Upper lobe of right lung (tissue), 1 donor: ENCODE results near the gene ZNF135. TPM values are rescaled to one million over a fixed set of nuclear protein-coding genes. Genes with fewer than 3 reads are reported as not detected.

Experiments used
- ATAC-seq: fragments of 200-7000 bp; cut with Tn5 transposase; one replicate; pipeline ENCODE4 v1.9.1; 2020; ENCODE audit warnings: mild to moderate bottlenecking, moderate library complexity
- DNase-seq: peaks from one replicate; pipeline ENCODE4 v3.0.0-alpha.2; 2020
- H3K27ac ChIP-seq: fragments of 200-600 bp; one replicate; pipeline ENCODE4 v1.8.0; 2022
- H3K27me3 ChIP-seq: fragments of 200-600 bp; one replicate; pipeline ENCODE4 v1.8.0; 2022; ENCODE audit warnings: mild to moderate bottlenecking
- H3K36me3 ChIP-seq: fragments of 200-600 bp; one replicate; pipeline ENCODE4 v1.8.0; 2022
- H3K4me1 ChIP-seq: fragments of 200-600 bp; one replicate; pipeline ENCODE4 v1.8.0; 2022
- H3K4me3 ChIP-seq: fragments of 200-600 bp; one replicate; pipeline ENCODE4 v1.8.0; 2022; ENCODE audit warnings: mild to moderate bottlenecking
- H3K9me3 ChIP-seq: fragments of 200-600 bp; one replicate; pipeline ENCODE4 v1.8.0; 2022
- intact Hi-C: fragments of 100-400 bp; cut with DNase I; formaldehyde crosslinking; loops from one replicate; pipeline ENCODE4 v1.11.0; 2022
- total RNA-seq: library from RNA; stranded (reverse); fragmentation: NEBNext Ultra II Directional; extraction: Animal tissue kit (Norgen Biotek cat#: 25700); gene quantifications from one replicate; pipeline ENCODE4 v1.2.1, GENCODE V29; 2021
- TF ChIP-seq, protein P1 (sequence below): fragments of 200-600 bp; IDR thresholded peaks from one replicate; pipeline ENCODE4 v1.8.0; 2022; ENCODE audit warnings: antibody characterized with exemption
- donor health status: DM: no; HTN: yes; CAD: no; lungs with severe emphysema.

The ZNF135 gene
- total RNA-seq, 1 donor from 2014 or later: 4.1 TPM

DNA sequence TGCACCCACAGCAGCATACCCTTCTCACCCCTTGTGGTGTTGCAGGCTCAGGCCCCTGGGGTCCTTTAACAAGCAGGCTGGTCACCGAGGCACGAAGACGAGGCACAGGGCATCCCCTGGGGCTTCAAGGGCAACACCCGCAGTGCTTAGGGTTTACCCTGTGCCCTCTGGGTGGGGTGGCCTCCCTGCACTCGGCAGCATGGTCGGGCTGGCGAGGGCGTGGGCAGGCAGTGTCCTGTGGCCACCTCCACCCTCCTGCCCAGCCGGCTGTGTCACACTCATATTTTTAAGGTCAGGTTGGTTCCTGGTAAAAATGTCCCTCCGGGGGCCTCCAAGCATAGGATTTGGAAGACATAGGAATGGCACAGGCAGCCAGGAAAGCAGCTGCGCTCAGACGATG lies 11.4 kb upstream of the ZNF135 start:
- DNase-seq: no peak
- TF ChIP-seq, protein P1, sequence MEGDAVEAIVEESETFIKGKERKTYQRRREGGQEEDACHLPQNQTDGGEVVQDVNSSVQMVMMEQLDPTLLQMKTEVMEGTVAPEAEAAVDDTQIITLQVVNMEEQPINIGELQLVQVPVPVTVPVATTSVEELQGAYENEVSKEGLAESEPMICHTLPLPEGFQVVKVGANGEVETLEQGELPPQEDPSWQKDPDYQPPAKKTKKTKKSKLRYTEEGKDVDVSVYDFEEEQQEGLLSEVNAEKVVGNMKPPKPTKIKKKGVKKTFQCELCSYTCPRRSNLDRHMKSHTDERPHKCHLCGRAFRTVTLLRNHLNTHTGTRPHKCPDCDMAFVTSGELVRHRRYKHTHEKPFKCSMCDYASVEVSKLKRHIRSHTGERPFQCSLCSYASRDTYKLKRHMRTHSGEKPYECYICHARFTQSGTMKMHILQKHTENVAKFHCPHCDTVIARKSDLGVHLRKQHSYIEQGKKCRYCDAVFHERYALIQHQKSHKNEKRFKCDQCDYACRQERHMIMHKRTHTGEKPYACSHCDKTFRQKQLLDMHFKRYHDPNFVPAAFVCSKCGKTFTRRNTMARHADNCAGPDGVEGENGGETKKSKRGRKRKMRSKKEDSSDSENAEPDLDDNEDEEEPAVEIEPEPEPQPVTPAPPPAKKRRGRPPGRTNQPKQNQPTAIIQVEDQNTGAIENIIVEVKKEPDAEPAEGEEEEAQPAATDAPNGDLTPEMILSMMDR: no peak
- H3K9me3 ChIP-seq: peaks cover 12% of the 10 kb centered on the region

DNA sequence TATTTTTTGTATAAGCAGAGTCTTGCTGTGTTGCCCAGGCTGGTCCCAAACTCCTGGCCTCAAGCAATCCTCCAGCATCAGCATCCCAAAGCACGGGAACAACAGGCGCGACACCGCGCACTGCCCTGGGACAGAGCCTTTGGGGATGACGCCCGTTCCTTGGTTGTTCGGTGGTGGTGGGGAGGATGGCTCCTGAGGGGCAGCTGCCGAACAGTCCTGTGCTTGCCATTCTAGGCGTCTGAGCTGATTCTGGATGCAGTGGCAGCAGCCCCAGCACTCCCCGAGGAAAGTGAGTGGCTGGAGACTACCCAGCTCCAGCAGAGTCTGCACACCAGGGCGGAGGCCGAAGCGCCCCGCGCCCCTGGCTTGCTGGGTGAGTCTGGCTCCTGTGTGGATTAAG lies 6.8 kb upstream of the ZNF135 start:
- Histone ChIP-seq H3K4me1 (no peaks in the 10 kb centered on the region), H3K27me3 (no peaks in the 10 kb centered on the region), H3K27ac (no peak overlapping the region), H3K36me3 (no peaks in the 10 kb centered on the region), H3K4me3 (no peak overlapping the region), H3K9me3 (peaks cover 4% of the 10 kb centered on the region)
- ATAC-seq (no peak), DNase-seq (no peak)
- intact Hi-C loops: no loop called here
- TF ChIP-seq, protein P1: no peak

More for the DNA sequence above, 11.4 kb upstream of the ZNF135 start:
- ATAC-seq: no peak
- intact Hi-C loops: no loop called here
- H3K27ac ChIP-seq: no peak overlapping the region
- H3K4me1 ChIP-seq: no peaks in the 10 kb centered on the region
- no peaks in the 10 kb centered on the region for H3K27me3 ChIP-seq
- no peak overlapping the region for H3K4me3 ChIP-seq
- H3K36me3 ChIP-seq: no peaks in the 10 kb centered on the region

DNA sequence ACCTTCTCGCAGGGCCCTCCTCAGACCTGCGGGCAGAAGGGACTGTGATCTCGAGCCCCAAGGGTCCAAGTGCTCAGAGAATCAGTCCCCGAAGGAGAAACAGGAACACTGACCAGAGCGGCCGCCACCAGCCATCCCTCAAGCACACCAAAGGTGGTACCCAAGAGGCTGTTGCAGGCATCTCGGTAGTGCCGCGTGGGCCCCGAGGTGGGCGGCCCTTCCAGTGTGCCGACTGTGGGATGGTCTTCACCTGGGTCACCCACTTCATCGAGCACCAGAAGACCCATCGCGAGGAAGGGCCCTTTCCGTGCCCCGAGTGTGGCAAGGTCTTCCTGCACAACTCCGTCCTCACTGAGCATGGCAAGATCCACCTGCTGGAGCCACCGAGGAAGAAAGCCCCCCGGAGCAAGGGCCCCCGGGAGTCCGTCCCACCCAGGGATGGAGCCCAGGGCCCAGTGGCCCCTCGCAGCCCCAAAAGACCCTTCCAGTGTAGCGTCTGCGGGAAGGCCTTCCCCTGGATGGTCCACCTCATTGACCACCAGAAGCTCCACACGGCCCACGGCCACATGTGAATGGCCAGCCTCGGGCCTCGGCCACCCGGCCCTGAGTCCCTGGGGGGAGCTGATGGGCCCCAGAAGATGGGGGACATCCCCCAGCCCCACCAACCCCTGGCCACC lies 5.5 kb upstream of the ZNF135 start:
- ATAC-seq (no peak), DNase-seq (no peak)
- TF ChIP-seq, protein P1: no peak
- no peak overlapping the region for H3K4me3 ChIP-seq
- H3K27ac ChIP-seq: no peak overlapping the region
- intact Hi-C loops: no loop called here
- H3K9me3 ChIP-seq: peaks cover 4% of the 10 kb centered on the region
- no peaks in the 10 kb centered on the region for H3K36me3 ChIP-seq
- no peaks in the 10 kb centered on the region for H3K4me1 ChIP-seq
- no peaks in the 10 kb centered on the region for H3K27me3 ChIP-seq

DNA sequence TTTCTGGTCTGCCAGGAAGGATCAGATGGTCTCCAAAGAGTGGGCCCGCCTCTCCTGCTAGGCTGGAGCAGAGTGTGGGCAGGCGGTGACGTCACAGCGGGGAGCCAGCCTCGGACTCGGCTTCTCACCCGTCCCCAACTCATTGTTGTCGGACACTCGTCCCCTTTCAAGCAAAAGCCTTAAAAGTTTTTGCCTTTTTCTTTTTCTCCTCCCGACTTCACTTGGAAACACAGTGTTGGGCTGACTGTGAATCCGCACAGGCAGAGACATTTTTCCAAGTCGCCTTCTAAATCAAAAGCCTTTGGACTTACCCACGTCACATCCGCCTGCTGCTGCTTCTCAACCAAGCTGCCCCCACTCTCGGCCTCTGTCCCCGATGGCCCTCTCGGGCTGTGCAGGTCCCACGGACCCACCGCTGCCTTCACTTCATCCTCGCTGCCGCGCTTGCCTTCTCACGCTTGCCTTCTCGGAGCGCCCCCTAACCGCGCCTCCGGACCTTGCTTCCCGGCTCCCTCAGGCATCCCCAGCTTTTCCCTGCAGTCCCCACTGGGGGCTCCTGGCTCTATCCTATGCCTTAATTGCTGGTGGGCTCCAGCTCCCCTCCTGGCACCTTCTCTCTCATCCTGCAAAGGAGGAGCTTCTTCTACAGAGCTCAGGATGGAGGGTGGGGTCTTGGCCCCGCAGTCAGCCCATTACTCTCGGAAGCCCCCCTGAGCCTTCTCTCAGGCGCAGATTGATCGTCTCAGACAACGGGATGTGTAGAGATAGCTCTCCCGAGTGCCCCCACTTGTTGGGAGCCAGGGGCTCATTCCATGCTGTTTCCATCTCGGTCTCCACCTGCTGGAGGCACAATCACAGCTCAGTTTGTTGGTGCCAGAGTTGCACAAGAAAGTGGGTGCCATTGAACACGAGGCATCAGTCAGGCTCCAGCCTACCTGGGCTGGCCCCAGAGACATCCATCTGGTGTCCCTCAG lies 3.9 kb upstream of the ZNF135 start:
- Histone ChIP-seq H3K4me3 (peak overlapping the region; percentile 35), H3K27me3 (no peaks in the 10 kb centered on the region), H3K9me3 (no peaks in the 10 kb centered on the region), H3K36me3 (no peaks in the 10 kb centered on the region), H3K27ac (peak overlapping the region; percentile 36), H3K4me1 (no peaks in the 10 kb centered on the region)
- no peak for ATAC-seq
- no peak for DNase-seq
- TF ChIP-seq, protein P1: no peak
- intact Hi-C loops: no loop called here

DNA sequence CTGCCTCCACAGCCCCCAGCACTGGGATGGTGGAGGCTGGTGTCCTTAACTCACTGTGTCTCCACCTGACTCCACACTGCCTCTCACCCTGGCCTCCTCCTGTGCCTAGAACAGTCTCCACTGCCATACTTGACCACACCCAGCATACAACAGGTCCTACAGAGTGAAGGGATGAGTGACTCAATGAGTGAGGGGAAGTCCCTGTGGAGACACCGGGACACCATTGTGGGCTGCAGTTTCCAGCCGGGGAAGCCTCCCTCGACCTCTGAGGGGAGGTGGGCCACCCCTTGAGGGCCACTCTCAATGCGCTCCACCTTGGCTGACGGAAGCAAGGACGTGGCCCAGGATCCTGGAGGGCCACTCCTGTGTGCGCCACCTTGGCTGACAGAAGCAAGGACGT lies 2.8 kb upstream of the ZNF135 start:
- ATAC-seq (no peak), DNase-seq (no peak)
- Histone ChIP-seq H3K4me3 (no peak overlapping the region), H3K9me3 (peaks cover under 1% of the 10 kb centered on the region), H3K36me3 (no peaks in the 10 kb centered on the region), H3K27ac (no peak overlapping the region), H3K27me3 (no peaks in the 10 kb centered on the region), H3K4me1 (no peaks in the 10 kb centered on the region)
- intact Hi-C loops: no loop called here
- TF ChIP-seq, protein P1: no peak
